ENCODE measurements around the gene CNOT2. TPM values are rescaled to one million over a fixed set of nuclear protein-coding genes. Genes with fewer than 3 reads are reported as not detected.

CNOT2 gene
- total RNA-seq, 1 experiment from 2014 or later, result 85.4 TPM

GRCh38 chr12:70271025-70271424 lies 27.8 kb downstream of the CNOT2 start:
- H3K4me2 ChIP-seq, result no peak overlapping the region
- no peak overlapping the region for H3K27ac ChIP-seq
- H3K27me3 ChIP-seq (ENCODE audit: insufficient read depth, low read depth), result no peaks in the 10 kb centered on the region
- no peaks in the 10 kb centered on the region for H3F3A ChIP-seq (ENCODE audit: insufficient read depth, low read depth)
- H3K9me2 ChIP-seq (ENCODE audit: insufficient read depth), result no peaks in the 10 kb centered on the region
- no peak overlapping the region for H3K4me3 ChIP-seq
- peaks cover 98% of the 10 kb centered on the region for H3K79me2 ChIP-seq (ENCODE audit: low read depth)
- no peaks in the 10 kb centered on the region for H3K36me3 ChIP-seq (ENCODE audit: low read depth)
- H3K9me3 ChIP-seq (ENCODE audit: insufficient read depth, low read depth), result no peaks in the 10 kb centered on the region
- TF ChIP-seq EZH2 (IDR thresholded peaks at IDR 0.05; ENCODE audit: low read depth) (no peak), CTCF (conservative IDR thresholded peaks at IDR 0.05) (no peak)
- peaks cover 39% of the 10 kb centered on the region for H4K20me1 ChIP-seq (ENCODE audit: insufficient read depth)
- H3K4me1 ChIP-seq (replicated peaks; ENCODE audit: insufficient read depth), result no peaks in the 10 kb centered on the region
- ChIA-PET POLR2A (ENCODE audit: unreplicated experiment) (no interaction called here), CTCF (no interaction called here)
- no peak overlapping the region for H2AFZ ChIP-seq
- BruUV-seq (replicated peaks), result no TSS peak
- no peak for DNase-seq
- intact Hi-C loops (cut with micrococcal nuclease; ENCODE audit: unreplicated experiment), result no loop called here

GRCh38 chr12:70272510-70272909 lies 29.3 kb downstream of the CNOT2 start:
- ChIA-PET POLR2A (ENCODE audit: unreplicated experiment) (no interaction called here), CTCF (no interaction called here)
- peaks cover 98% of the 10 kb centered on the region for H3K79me2 ChIP-seq (ENCODE audit: low read depth)
- peaks cover 33% of the 10 kb centered on the region for H4K20me1 ChIP-seq (ENCODE audit: insufficient read depth)
- H3K4me1 ChIP-seq (replicated peaks; ENCODE audit: insufficient read depth), result no peaks in the 10 kb centered on the region
- no peak overlapping the region for H2AFZ ChIP-seq
- H3K4me2 ChIP-seq, result no peak overlapping the region
- H3F3A ChIP-seq (ENCODE audit: insufficient read depth, low read depth), result no peaks in the 10 kb centered on the region
- H3K4me3 ChIP-seq, result no peak overlapping the region
- no peaks in the 10 kb centered on the region for H3K9me2 ChIP-seq (ENCODE audit: insufficient read depth)
- DNase-seq, result no peak
- TF ChIP-seq CTCF (conservative IDR thresholded peaks at IDR 0.05) (no peak), EZH2 (IDR thresholded peaks at IDR 0.05; ENCODE audit: low read depth) (no peak)
- H3K27me3 ChIP-seq (ENCODE audit: insufficient read depth, low read depth), result no peaks in the 10 kb centered on the region
- no peak overlapping the region for H3K27ac ChIP-seq
- intact Hi-C loops (cut with micrococcal nuclease; ENCODE audit: unreplicated experiment), result no loop called here
- no peaks in the 10 kb centered on the region for H3K9me3 ChIP-seq (ENCODE audit: insufficient read depth, low read depth)
- no TSS peak for BruUV-seq (replicated peaks)
- no peaks in the 10 kb centered on the region for H3K36me3 ChIP-seq (ENCODE audit: low read depth)

- ChIA-PET CTCF (no interaction called here), POLR2A (ENCODE audit: unreplicated experiment) (no interaction called here)
- H3K4me2 ChIP-seq, result no peak overlapping the region
- H3K4me3 ChIP-seq, result no peak overlapping the region
- no peaks in the 10 kb centered on the region for H3K27me3 ChIP-seq (ENCODE audit: insufficient read depth, low read depth)
- H3K9me3 ChIP-seq (ENCODE audit: insufficient read depth, low read depth), result no peaks in the 10 kb centered on the region
- no peaks in the 10 kb centered on the region for H3K9me2 ChIP-seq (ENCODE audit: insufficient read depth)
- H3K36me3 ChIP-seq (ENCODE audit: low read depth), result peaks cover 15% of the 10 kb centered on the region
- BruUV-seq (replicated peaks), result no TSS peak
- no peaks in the 10 kb centered on the region for H3K4me1 ChIP-seq (replicated peaks; ENCODE audit: insufficient read depth)
- no peak for DNase-seq
- H3K79me2 ChIP-seq (ENCODE audit: low read depth), result peaks cover 93% of the 10 kb centered on the region
- no peak for TF ChIP-seq EZH2 (IDR thresholded peaks at IDR 0.05; ENCODE audit: low read depth)
- no peak for TF ChIP-seq CTCF (conservative IDR thresholded peaks at IDR 0.05)
- no peak overlapping the region for H2AFZ ChIP-seq
- no peaks in the 10 kb centered on the region for H3F3A ChIP-seq (ENCODE audit: insufficient read depth, low read depth)
- peaks cover 23% of the 10 kb centered on the region for H4K20me1 ChIP-seq (ENCODE audit: insufficient read depth)
- no peak overlapping the region for H3K27ac ChIP-seq
- intact Hi-C loops (cut with micrococcal nuclease; ENCODE audit: unreplicated experiment), result no loop called here
Observed at GRCh38 chr12:70275045-70275444, 31.8 kb downstream of the CNOT2 start.
